ENCODE results near the gene TP73.

DNA sequence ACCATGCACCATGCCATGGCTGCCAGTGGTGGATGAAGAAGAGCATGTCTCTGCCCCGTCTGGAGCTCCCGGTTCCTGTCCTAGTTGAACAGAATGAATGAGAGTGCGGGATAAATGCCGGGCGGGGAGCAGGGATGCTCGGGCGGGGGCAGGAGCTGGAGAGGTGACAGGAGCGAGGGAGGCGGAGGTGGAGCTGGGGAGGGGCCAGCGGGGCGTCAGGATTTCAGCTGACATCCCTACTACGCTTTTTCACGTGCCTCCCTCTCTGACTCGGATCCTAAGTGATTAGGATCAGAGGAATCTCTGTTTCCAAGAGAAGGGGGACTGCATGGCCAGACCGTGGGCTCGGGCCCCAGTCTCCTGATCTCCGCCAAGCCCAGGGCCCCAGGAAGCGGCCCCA, 47.3 kb downstream of the TP73 start:
- TF ChIP-seq GATA2 (IDR thresholded peaks at IDR 0.05; ENCODE audit: low read depth, low read length) (no peak), GATA3 (IDR thresholded peaks at IDR 0.05; ENCODE audit: low read depth, low read length) (no peak)

Data from SH-SY5Y (cell line).